C4-2B (cell line): ENCODE results near the gene SLC2A9.
"Not testable (repeated sequence)": the region's sequence is repeated elsewhere in the genome, so short reads cannot be mapped to it uniquely, and the experiment has no call there.

ENCODE experiments used
- H3K27ac ChIP-seq: fragments of 450-650 bp; 2 replicates; pipeline ENCODE4 v1.5.1; 2017
- ZFX ChIP-seq: fragments of 450-650 bp; IDR thresholded peaks from 2 replicates; pipeline ENCODE4 v1.6.1; 2017
- TF ChIP-seq, protein P1 (sequence below): fragments of 450-650 bp; conservative IDR thresholded peaks from 2 replicates; pipeline ENCODE4 v1.5.1; 2017; ENCODE audit warnings: mild to moderate bottlenecking

SLC2A9 gene

DNA sequence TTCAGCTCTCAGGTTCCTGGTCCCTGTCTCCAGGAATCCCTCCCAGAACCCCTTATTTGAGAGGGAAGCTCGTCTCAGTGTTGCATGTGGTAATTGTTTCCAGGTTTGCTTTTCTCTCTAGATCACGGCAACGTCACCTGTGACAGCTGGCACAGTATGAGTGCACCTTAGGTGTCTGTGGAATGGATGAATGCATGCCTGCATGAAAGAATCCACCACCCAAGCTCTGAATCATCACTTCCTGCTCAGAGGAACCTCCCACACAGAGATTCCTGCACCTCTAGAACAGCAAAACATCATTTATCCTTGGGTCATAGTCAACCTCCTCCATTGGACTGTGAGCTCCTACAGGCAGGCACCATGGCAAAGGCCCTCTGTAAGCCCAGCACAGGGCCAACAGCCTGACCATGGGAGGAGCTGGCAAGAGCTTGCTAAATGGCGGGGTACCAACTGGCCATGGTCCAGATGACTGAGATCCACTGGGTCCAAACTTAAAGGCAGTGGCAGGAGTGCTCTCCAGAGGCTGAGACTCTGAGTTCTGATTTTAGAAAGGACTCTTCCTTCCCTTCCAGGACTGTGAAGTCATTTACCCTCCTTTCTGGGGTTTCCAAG, 116.2 kb downstream of the SLC2A9 start:
- no peak for TF ChIP-seq ZFX
- TF ChIP-seq, protein P1, sequence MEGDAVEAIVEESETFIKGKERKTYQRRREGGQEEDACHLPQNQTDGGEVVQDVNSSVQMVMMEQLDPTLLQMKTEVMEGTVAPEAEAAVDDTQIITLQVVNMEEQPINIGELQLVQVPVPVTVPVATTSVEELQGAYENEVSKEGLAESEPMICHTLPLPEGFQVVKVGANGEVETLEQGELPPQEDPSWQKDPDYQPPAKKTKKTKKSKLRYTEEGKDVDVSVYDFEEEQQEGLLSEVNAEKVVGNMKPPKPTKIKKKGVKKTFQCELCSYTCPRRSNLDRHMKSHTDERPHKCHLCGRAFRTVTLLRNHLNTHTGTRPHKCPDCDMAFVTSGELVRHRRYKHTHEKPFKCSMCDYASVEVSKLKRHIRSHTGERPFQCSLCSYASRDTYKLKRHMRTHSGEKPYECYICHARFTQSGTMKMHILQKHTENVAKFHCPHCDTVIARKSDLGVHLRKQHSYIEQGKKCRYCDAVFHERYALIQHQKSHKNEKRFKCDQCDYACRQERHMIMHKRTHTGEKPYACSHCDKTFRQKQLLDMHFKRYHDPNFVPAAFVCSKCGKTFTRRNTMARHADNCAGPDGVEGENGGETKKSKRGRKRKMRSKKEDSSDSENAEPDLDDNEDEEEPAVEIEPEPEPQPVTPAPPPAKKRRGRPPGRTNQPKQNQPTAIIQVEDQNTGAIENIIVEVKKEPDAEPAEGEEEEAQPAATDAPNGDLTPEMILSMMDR: no peak
- no peak overlapping the region for H3K27ac ChIP-seq

DNA sequence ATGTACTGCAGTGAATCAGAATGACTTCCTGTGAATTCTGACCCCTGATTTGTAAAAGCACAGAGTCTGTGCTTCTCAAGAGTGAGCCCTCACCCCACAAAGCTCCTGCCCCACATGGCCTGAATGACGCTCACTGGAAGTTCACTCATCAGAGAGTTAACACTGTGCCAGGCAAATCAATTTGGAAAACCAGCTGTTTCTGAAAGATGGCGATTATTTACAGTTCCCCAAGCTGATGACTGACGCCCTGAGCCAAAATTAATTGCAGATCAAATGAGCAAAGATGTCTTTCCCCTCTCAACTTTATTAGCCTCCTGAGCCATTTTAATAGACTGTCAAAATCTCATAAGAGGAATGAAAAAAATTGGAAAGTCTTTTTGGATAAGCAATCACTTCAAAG, 118.0 kb downstream of the SLC2A9 start:
- H3K27ac ChIP-seq: no peak overlapping the region
- TF ChIP-seq, protein P1: no peak
- no peak for TF ChIP-seq ZFX

- TF ChIP-seq ZFX: no peak
- TF ChIP-seq, protein P1: no peak
- no peak overlapping the region for H3K27ac ChIP-seq
These were observed 120.0 kb downstream of the SLC2A9 start for GRCh38 chr4:9901257-9901656.

- not testable (repeated sequence) for H3K27ac ChIP-seq
These were observed 120.7 kb downstream of the SLC2A9 start for GRCh38 chr4:9900633-9901032.

DNA sequence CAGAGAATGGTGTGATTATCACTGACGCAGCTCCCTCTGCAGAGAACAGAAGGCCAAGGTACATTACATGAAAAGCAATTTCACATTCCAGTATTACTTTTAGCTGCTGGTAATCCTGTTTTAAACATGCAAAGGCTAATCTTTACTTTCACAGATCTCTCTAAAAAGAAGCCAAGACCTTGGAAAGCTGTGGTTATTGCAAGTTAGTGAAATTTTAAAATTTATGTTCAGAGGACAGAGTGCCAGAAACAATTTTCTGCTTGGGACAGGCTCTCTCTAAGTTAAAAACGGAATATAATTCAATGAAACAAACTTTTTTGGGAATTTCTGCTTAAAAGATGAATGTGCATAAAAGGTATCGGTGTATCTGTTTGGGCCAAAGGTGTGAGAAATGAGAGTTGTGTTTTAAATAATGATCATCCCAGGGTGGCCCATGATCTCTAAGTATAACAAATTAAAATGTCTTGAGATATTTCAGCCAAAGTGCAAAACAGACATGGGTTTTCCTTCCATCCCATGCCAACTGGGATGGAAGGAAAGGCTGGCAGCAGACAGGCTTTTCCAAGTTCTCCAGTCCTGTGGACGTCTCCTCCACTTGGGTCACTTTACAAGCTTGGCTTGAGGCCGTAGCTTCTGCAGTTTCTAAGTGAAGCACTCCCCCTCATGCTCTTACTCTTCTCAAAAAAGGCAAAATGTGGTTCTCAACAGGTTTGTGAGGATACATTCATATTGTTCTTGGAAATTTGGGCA, 121.8 kb downstream of the SLC2A9 start:
- TF ChIP-seq, protein P1: no peak
- no peak for TF ChIP-seq ZFX
- no peak overlapping the region for H3K27ac ChIP-seq

GRCh38 chr4:9898596-9899305, 122.5 kb downstream of the SLC2A9 start:
- no peak for TF ChIP-seq ZFX
- TF ChIP-seq, protein P1: peak; percentile 40
- H3K27ac ChIP-seq: no peak overlapping the region

- no peak overlapping the region for H3K27ac ChIP-seq
- no peak for TF ChIP-seq ZFX
- TF ChIP-seq, protein P1: no peak
These were observed 126.0 kb downstream of the SLC2A9 start for GRCh38 chr4:9895333-9895705.
